ENCODE data around the gene PCK2. TPM values are rescaled to one million over a fixed set of nuclear protein-coding genes. Genes with fewer than 3 reads are reported as not detected.

Gene PCK2
- total and polyA plus RNA-seq, 2 of the 13 experiments (the other 11 are each of a cell fraction or from before 2014, with no cell fraction given): 129 to 272 TPM

GRCh38 chr14:24145690-24146452 lies 51.8 kb downstream of the PCK2 start (continued):
- TF ChIP-seq PRDM4 (CRISPR knock-in tag; IDR thresholded peaks at IDR 0.05; ENCODE audit: borderline replicate concordance) (no peak), ZNF142 (CRISPR knock-in tag; IDR thresholded peaks at IDR 0.05) (0 out of 2 replicates have a peak, but pooled peaks have one; percentile 10), E2F2 (CRISPR knock-in tag; IDR thresholded peaks at IDR 0.05; ENCODE audit: borderline replicate concordance) (no peak)
